NCI-H526 (cell line): ENCODE measurements around the gene KDM3B.
A peak's percentile ranks its signal among the peaks of the same experiment; 100 is the strongest.

Experiments
- DNase-seq, 2 experiments: peaks; one replicate each; lab custom pipeline; 2025; lab: John Stamatoyannopoulos, UW

Gene KDM3B

GRCh38 chr5:138402640-138403039 lies 50.2 kb downstream of the KDM3B start:
- no peak for DNase-seq

GRCh38 chr5:138408023-138408422 lies 55.5 kb downstream of the KDM3B start:
- DNase-seq, result peak; percentile 94 to 95

GRCh38 chr5:138410996-138411640 lies 58.6 kb downstream of the KDM3B start:
- DNase-seq, result peak; percentile 1 to 47

- DNase-seq, result no peak
Observed at GRCh38 chr5:138418444-138418843, 66.0 kb downstream of the KDM3B start.

- DNase-seq, result no peak
Observed at GRCh38 chr5:138425079-138425478, 72.6 kb downstream of the KDM3B start.

- DNase-seq, result no peak
Observed at GRCh38 chr5:138435943-138436342, 83.5 kb downstream of the KDM3B start.

GRCh38 chr5:138438003-138438723 lies 85.7 kb downstream of the KDM3B start:
- no peak for DNase-seq

GRCh38 chr5:138438724-138439476 lies 86.4 kb downstream of the KDM3B start, which contains the start of gene REEP2:
TSS of gene REEP2 (plus strand) at chr5:138439057. CDS start at chr5:138439209, 152 bp downstream.
- peak in 1 of 2 experiments; percentile 70 for DNase-seq

GRCh38 chr5:138439477-138440158 lies 87.1 kb downstream of the KDM3B start:
- DNase-seq, result peak; percentile 17 to 66

GRCh38 chr5:138440159-138441073 lies 87.9 kb downstream of the KDM3B start:
- peak in 1 of 2 experiments; percentile 45 for DNase-seq

GRCh38 chr5:138441221-138441620 lies 88.7 kb downstream of the KDM3B start:
- no peak for DNase-seq

GRCh38 chr5:138444078-138444773 lies 91.7 kb downstream of the KDM3B start:
- no peak for DNase-seq

GRCh38 chr5:138444774-138445546 lies 92.5 kb downstream of the KDM3B start:
- DNase-seq, result no peak

GRCh38 chr5:138445547-138446271 lies 93.2 kb downstream of the KDM3B start:
- DNase-seq, result no peak

- DNase-seq, result no peak
Observed at GRCh38 chr5:138448070-138448469, 95.6 kb downstream of the KDM3B start.

- no peak for DNase-seq
Observed at GRCh38 chr5:138448481-138449398, 96.3 kb downstream of the KDM3B start.

- peak; percentile 71 to 93 for DNase-seq
Observed at GRCh38 chr5:138449501-138450239, 97.2 kb downstream of the KDM3B start.
